ENCODE measurements around the gene F8A3.
"Not testable (repeated sequence)": the region's sequence is repeated elsewhere in the genome, so short reads cannot be mapped to it uniquely, and the experiment has no call there.

Gene F8A3

GRCh38 chrX:155458471-155458870 lies at the start of gene F8A3:
TSS of gene F8A3 (minus strand) at chrX:155458620. CDS start at chrX:155458600, 20 bp downstream.
- not testable (repeated sequence) for H3K9me3 Mint-ChIP-seq; H3K4me1 Mint-ChIP-seq (ENCODE audit: low read depth); H3K27me3 Mint-ChIP-seq; H3K27ac Mint-ChIP-seq; H3K4me3 Mint-ChIP-seq; H3K36me3 Mint-ChIP-seq (ENCODE audit: low read depth)

GRCh38 chrX:155505296-155505695 lies 46.9 kb upstream of the F8A3 start:
- no peak overlapping the region for H3K27ac Mint-ChIP-seq
- H3K4me1 Mint-ChIP-seq (ENCODE audit: low read depth) = no peaks in the 10 kb centered on the region
- no peaks in the 10 kb centered on the region for H3K9me3 Mint-ChIP-seq
- H3K27me3 Mint-ChIP-seq = no peaks in the 10 kb centered on the region
- no peak overlapping the region for H3K4me3 Mint-ChIP-seq
- H3K36me3 Mint-ChIP-seq (ENCODE audit: low read depth) = peaks cover 20% of the 10 kb centered on the region

GRCh38 chrX:155495134-155495533 lies 36.7 kb upstream of the F8A3 start:
- H3K4me3 Mint-ChIP-seq; H3K9me3 Mint-ChIP-seq; H3K36me3 Mint-ChIP-seq (ENCODE audit: low read depth); H3K4me1 Mint-ChIP-seq (ENCODE audit: low read depth); H3K27me3 Mint-ChIP-seq; H3K27ac Mint-ChIP-seq: not testable (repeated sequence)

GRCh38 chrX:155491421-155491820 lies 33.0 kb upstream of the F8A3 start:
- not testable (repeated sequence) for H3K4me3 Mint-ChIP-seq; H3K27me3 Mint-ChIP-seq; H3K36me3 Mint-ChIP-seq (ENCODE audit: low read depth); H3K27ac Mint-ChIP-seq; H3K9me3 Mint-ChIP-seq; H3K4me1 Mint-ChIP-seq (ENCODE audit: low read depth)

- not testable (repeated sequence) for H3K27me3 Mint-ChIP-seq; H3K36me3 Mint-ChIP-seq (ENCODE audit: low read depth); H3K9me3 Mint-ChIP-seq; H3K4me1 Mint-ChIP-seq (ENCODE audit: low read depth); H3K27ac Mint-ChIP-seq; H3K4me3 Mint-ChIP-seq
Observed at GRCh38 chrX:155477136-155477535, 18.7 kb upstream of the F8A3 start.

GRCh38 chrX:155466269-155466938 lies 8.0 kb upstream of the F8A3 start:
- H3K4me1 Mint-ChIP-seq (ENCODE audit: low read depth); H3K9me3 Mint-ChIP-seq; H3K4me3 Mint-ChIP-seq; H3K27me3 Mint-ChIP-seq; H3K36me3 Mint-ChIP-seq (ENCODE audit: low read depth); H3K27ac Mint-ChIP-seq: not testable (repeated sequence)

GRCh38 chrX:155460501-155460900 lies 2.1 kb upstream of the F8A3 start:
- not testable (repeated sequence) for H3K4me1 Mint-ChIP-seq (ENCODE audit: low read depth); H3K36me3 Mint-ChIP-seq (ENCODE audit: low read depth); H3K27me3 Mint-ChIP-seq; H3K27ac Mint-ChIP-seq; H3K4me3 Mint-ChIP-seq; H3K9me3 Mint-ChIP-seq

- H3K4me3 Mint-ChIP-seq; H3K27ac Mint-ChIP-seq; H3K4me1 Mint-ChIP-seq (ENCODE audit: low read depth); H3K27me3 Mint-ChIP-seq; H3K9me3 Mint-ChIP-seq; H3K36me3 Mint-ChIP-seq (ENCODE audit: low read depth): not testable (repeated sequence)
Observed at GRCh38 chrX:155457761-155458447, 516 bp downstream of the F8A3 start.

GRCh38 chrX:155441097-155441496 lies 17.3 kb downstream of the F8A3 start:
- Mint-ChIP-seq H3K9me3 (peaks cover 13% of the 10 kb centered on the region), H3K36me3 (ENCODE audit: low read depth) (peaks cover 5% of the 10 kb centered on the region), H3K27ac (no peak overlapping the region)

GRCh38 chrX:155435744-155436112 lies 22.7 kb downstream of the F8A3 start:
- Mint-ChIP-seq H3K36me3 (ENCODE audit: low read depth) (peaks cover 5% of the 10 kb centered on the region), H3K27ac (no peak overlapping the region), H3K4me1 (ENCODE audit: low read depth) (no peaks in the 10 kb centered on the region), H3K27me3 (no peaks in the 10 kb centered on the region), H3K9me3 (no peaks in the 10 kb centered on the region), H3K4me3 (no peak overlapping the region)

More at GRCh38 chrX:155441097-155441496, 17.3 kb downstream of the F8A3 start:
- H3K27me3 Mint-ChIP-seq = no peaks in the 10 kb centered on the region
- H3K4me3 Mint-ChIP-seq = no peak overlapping the region
- H3K4me1 Mint-ChIP-seq (ENCODE audit: low read depth) = no peaks in the 10 kb centered on the region

- no peak overlapping the region for H3K27ac Mint-ChIP-seq
- H3K9me3 Mint-ChIP-seq = no peaks in the 10 kb centered on the region
- peaks cover 5% of the 10 kb centered on the region for H3K36me3 Mint-ChIP-seq (ENCODE audit: low read depth)
Observed at GRCh38 chrX:155434906-155435743, 23.3 kb downstream of the F8A3 start.

GRCh38 chrX:155417769-155418168 lies 40.7 kb downstream of the F8A3 start:
- no peaks in the 10 kb centered on the region for H3K4me1 Mint-ChIP-seq (ENCODE audit: low read depth)
- no peak overlapping the region for H3K27ac Mint-ChIP-seq
- H3K36me3 Mint-ChIP-seq (ENCODE audit: low read depth) = no peaks in the 10 kb centered on the region
- H3K9me3 Mint-ChIP-seq = no peaks in the 10 kb centered on the region
- no peak overlapping the region for H3K4me3 Mint-ChIP-seq
- H3K27me3 Mint-ChIP-seq = no peaks in the 10 kb centered on the region

More at GRCh38 chrX:155434906-155435743, 23.3 kb downstream of the F8A3 start:
- no peaks in the 10 kb centered on the region for H3K4me1 Mint-ChIP-seq (ENCODE audit: low read depth)
- H3K27me3 Mint-ChIP-seq = no peaks in the 10 kb centered on the region
- no peak overlapping the region for H3K4me3 Mint-ChIP-seq

Data from stimulated activated naive CD8-positive, alpha-beta T cell treated with anti-CD3 and anti-CD28 coated beads, Interleukin-15, Interleukin-2, amounts not matched to agents 100 ng/mL and 50 ng/mL, for 24 hours (primary cell).